Measurements from ENCODE around the gene DNAI7. TPM values are rescaled to one million over a fixed set of nuclear protein-coding genes. Genes with fewer than 3 reads are reported as not detected.

The DNAI7 gene
- total and polyA plus RNA-seq, 7 donors: 0.13 to 1.2 (median 0.73) TPM; not detected in 3

DNA sequence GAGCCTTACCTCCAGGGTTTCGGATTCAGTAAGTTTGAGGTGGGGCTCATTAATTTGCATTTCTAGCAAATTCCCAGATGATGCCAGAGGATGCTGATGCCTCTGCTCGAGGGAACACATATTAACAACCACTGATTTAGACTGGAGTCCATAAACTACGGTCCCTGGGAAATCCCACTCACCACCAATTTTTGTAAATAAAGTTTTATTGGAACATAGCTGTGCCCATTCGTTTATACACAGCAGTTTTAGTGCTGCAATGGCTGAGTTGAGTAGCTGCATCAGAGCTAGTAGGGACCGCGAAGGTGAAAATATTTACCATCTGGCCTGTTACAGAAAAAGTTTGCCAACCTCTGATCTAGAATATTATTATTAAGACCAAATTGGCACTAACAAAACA is 73.8 kb downstream of the DNAI7 start:
- WGBS, 2 donors: 85 to 93% methylated on average over 6 of the region's 6 CpGs
- H3K4me3 ChIP-seq: no peak overlapping the region
- no peaks in the 10 kb centered on the region for H3K36me3 ChIP-seq
- no peak for TF ChIP-seq POLR2AphosphoS5 (IDR thresholded peaks at IDR 0.05)
- TF ChIP-seq, protein P1, sequence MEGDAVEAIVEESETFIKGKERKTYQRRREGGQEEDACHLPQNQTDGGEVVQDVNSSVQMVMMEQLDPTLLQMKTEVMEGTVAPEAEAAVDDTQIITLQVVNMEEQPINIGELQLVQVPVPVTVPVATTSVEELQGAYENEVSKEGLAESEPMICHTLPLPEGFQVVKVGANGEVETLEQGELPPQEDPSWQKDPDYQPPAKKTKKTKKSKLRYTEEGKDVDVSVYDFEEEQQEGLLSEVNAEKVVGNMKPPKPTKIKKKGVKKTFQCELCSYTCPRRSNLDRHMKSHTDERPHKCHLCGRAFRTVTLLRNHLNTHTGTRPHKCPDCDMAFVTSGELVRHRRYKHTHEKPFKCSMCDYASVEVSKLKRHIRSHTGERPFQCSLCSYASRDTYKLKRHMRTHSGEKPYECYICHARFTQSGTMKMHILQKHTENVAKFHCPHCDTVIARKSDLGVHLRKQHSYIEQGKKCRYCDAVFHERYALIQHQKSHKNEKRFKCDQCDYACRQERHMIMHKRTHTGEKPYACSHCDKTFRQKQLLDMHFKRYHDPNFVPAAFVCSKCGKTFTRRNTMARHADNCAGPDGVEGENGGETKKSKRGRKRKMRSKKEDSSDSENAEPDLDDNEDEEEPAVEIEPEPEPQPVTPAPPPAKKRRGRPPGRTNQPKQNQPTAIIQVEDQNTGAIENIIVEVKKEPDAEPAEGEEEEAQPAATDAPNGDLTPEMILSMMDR (IDR thresholded peaks at IDR 0.05): no peak
- no peak for TF ChIP-seq POLR2A (IDR thresholded peaks at IDR 0.05)
- TF ChIP-seq EP300 (IDR thresholded peaks at IDR 0.05): no peak
- H3K9me3 ChIP-seq: no peaks in the 10 kb centered on the region
- no peaks in the 10 kb centered on the region for H3K4me1 ChIP-seq
- no peak for DNase-seq
- intact Hi-C loops (cut with DNase I): no loop called here
- H3K27ac ChIP-seq: no peak overlapping the region
- no peaks in the 10 kb centered on the region for H3K27me3 ChIP-seq

- WGBS, 2 donors: 70 to 71% methylated on average over 1 of the region's 1 CpG
- no peak for TF ChIP-seq POLR2AphosphoS5 (IDR thresholded peaks at IDR 0.05)
- no peak for TF ChIP-seq POLR2A (IDR thresholded peaks at IDR 0.05)
- TF ChIP-seq, protein P1 (IDR thresholded peaks at IDR 0.05): no peak
- no peak for TF ChIP-seq EP300 (IDR thresholded peaks at IDR 0.05)
- no peaks in the 10 kb centered on the region for H3K9me3 ChIP-seq
- no peak overlapping the region for H3K27ac ChIP-seq
- no peaks in the 10 kb centered on the region for H3K4me1 ChIP-seq
- H3K4me3 ChIP-seq: no peak overlapping the region
- no peaks in the 10 kb centered on the region for H3K36me3 ChIP-seq
- intact Hi-C loops (cut with DNase I): no loop called here
- no peaks in the 10 kb centered on the region for H3K27me3 ChIP-seq
- no peak for DNase-seq
Measured at GRCh38 chr12:25119020-25119419, 75.9 kb downstream of the DNAI7 start.

- 19 to 55% methylated on average over 2 of the region's 2 CpGs for WGBS, 2 donors
- H3K27ac ChIP-seq: no peak overlapping the region
- no peaks in the 10 kb centered on the region for H3K9me3 ChIP-seq
- H3K4me1 ChIP-seq: no peaks in the 10 kb centered on the region
- no peaks in the 10 kb centered on the region for H3K36me3 ChIP-seq
- no peak for DNase-seq
- no peaks in the 10 kb centered on the region for H3K27me3 ChIP-seq
- H3K4me3 ChIP-seq: no peak overlapping the region
- TF ChIP-seq, protein P1 (IDR thresholded peaks at IDR 0.05): no peak
- TF ChIP-seq POLR2AphosphoS5 (IDR thresholded peaks at IDR 0.05): no peak
- TF ChIP-seq POLR2A (IDR thresholded peaks at IDR 0.05): no peak
- no peak for TF ChIP-seq EP300 (IDR thresholded peaks at IDR 0.05)
- intact Hi-C loops (cut with DNase I): no loop called here
Measured at GRCh38 chr12:25115677-25116076, 79.3 kb downstream of the DNAI7 start.

- TF ChIP-seq, protein P1 (IDR thresholded peaks at IDR 0.05): no peak
- TF ChIP-seq POLR2AphosphoS5 (IDR thresholded peaks at IDR 0.05): no peak
- no peak for TF ChIP-seq POLR2A (IDR thresholded peaks at IDR 0.05)
- no peak for TF ChIP-seq EP300 (IDR thresholded peaks at IDR 0.05)
- 97 to 98% methylated on average over 3 of the region's 3 CpGs for WGBS, 2 donors
- no peaks in the 10 kb centered on the region for H3K9me3 ChIP-seq
- intact Hi-C loops (cut with DNase I): no loop called here
- H3K36me3 ChIP-seq: no peaks in the 10 kb centered on the region
- H3K27me3 ChIP-seq: no peaks in the 10 kb centered on the region
- H3K27ac ChIP-seq: no peak overlapping the region
- no peak overlapping the region for H3K4me3 ChIP-seq
- DNase-seq: no peak
- H3K4me1 ChIP-seq: no peaks in the 10 kb centered on the region
Measured at GRCh38 chr12:25113651-25114050, 81.3 kb downstream of the DNAI7 start.

- Histone ChIP-seq H3K27me3 (no peaks in the 10 kb centered on the region), H3K4me3 (no peak overlapping the region), H3K36me3 (no peaks in the 10 kb centered on the region), H3K9me3 (no peaks in the 10 kb centered on the region), H3K4me1 (no peaks in the 10 kb centered on the region), H3K27ac (no peak overlapping the region)
- TF ChIP-seq EP300 (IDR thresholded peaks at IDR 0.05) (no peak), POLR2AphosphoS5 (IDR thresholded peaks at IDR 0.05) (no peak), POLR2A (IDR thresholded peaks at IDR 0.05) (no peak)
- TF ChIP-seq, protein P1 (IDR thresholded peaks at IDR 0.05): no peak
- intact Hi-C loops (cut with DNase I): no loop called here
- 75 to 89% methylated on average over 6 of the region's 6 CpGs for WGBS, 2 donors
- DNase-seq: no peak
Measured at GRCh38 chr12:25110260-25110659, 84.7 kb downstream of the DNAI7 start.

All from sigmoid colon (tissue), 7 donors.